ENCODE data around the gene BICRA.
"Not testable (repeated sequence)": the region's sequence is repeated elsewhere in the genome, so short reads cannot be mapped to it uniquely, and the experiment has no call there.

Gene BICRA

DNA sequence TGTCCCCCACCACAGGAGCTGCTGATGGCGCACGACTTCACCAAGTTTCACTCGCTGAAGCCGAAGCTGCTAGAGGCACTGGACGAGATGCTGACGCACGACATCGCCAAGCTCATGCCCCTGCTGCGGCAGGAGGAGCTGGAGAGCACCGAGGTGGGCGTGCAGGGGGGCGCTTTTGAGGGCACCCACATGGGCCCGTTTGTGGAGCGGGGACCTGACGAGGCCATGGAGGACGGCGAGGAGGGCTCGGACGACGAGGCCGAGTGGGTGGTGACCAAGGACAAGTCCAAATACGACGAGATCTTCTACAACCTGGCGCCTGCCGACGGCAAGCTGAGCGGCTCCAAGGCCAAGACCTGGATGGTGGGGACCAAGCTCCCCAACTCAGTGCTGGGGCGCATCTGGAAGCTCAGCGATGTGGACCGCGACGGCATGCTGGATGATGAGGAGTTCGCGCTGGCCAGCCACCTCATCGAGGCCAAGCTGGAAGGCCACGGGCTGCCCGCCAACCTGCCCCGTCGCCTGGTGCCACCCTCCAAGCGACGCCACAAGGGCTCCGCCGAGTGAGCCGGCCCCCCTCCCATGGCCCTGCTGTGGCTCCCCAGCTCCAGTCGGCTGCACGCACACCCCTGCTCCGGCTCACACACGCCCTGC is 132.1 kb downstream of the BICRA start:
- in situ Hi-C loops (cut with MboI; ENCODE audit: low sequenced_read_pairs) = no loop called here

DNA sequence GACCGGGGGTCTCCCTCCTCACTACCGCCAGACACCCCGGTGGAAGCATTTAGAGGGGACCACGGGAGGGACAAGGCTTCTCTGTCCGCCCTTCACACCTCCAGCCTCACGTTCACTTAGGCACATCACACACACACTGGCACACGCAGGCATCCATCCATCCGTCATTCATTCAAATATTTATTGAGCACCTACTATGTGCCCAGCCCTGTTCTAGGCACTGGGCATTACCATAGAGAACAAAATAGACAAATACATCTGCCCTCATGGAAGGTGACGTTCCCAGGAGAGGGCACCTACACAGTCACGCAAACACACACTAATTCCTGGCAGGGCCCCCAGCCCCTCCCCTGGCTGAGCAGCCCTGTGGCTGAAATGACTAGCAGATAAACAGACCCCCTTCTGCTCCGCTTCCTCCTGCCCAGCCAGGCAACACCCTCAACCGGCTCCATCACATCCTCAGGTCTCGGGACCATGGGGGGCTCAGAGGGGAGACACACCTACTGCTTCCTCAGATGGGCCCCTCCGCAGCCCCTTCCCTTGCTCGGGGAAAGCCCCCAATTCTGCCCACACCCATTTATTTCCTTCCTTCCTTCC is 132.7 kb downstream of the BICRA start:
- in situ Hi-C loops (cut with MboI; ENCODE audit: low sequenced_read_pairs) = no loop called here

DNA sequence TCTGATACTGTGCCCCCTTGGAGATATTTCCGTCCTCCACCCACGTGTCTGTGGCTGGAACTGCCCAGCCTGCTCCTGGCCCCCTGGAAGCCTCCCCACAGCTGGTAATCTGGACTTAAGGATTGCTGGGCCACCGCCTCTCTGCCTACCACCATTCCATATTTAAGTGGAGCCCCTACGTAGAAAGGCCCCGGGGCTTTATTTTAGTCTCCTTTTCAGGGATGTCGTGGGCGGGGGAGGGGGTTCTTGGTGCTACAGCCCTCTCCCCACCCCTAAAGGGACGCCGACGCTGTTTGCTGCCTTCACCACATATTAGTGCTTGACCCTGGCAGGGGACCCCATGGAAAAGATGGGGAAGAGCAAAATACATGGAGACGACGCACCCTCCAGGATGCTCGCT is 133.7 kb downstream of the BICRA start:
- in situ Hi-C loops (cut with MboI; ENCODE audit: low sequenced_read_pairs) = no loop called here

DNA sequence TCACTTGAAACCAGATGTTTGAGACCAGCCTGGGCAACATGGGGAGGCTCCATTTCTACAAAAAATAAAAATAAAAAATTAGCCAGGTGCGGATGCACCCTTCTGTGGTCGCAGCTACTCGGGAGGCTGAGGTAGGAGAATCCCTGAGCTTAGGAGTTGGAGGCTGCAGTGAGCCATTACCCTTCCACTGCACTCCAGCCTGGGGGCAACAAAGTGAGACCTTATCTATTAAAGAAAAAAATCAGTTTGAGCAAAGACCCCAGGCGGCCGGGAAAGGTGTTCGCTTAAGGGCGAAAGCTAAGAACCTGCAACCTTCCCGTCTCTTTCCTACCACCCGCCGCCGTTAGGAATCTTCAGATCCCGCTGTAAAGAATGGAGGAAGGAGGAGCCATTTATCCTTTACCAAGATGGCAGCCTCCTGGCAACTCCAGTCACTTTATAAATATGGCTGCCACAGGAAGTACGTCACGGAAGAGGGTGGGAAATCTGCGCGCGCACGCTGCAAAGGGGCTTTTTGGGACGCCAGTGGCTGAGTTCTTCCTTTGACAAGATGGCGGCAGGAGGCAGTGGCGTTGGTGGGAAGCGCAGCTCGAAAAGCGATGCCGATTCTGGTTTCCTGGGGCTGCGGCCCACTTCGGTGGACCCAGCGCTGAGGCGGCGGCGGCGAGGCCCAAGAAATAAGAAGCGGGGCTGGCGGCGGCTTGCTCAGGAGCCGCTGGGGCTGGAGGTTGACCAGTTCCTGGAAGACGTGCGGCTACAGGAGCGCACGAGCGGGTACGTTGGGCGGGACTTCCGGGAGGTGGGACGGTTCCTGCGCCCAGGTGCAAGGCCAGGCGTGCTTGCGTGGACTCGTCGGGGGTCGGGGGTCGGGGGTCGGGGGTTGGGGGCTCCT is 136.3 kb downstream of the BICRA start, which contains the start of gene NOP53:
Gene NOP53 (plus strand): TSS at position 537 of the 892 bp plus-strand sequence. CDS start 14 bp downstream, at position 551.
- in situ Hi-C loops (cut with MboI; ENCODE audit: low sequenced_read_pairs) = no loop called here

DNA sequence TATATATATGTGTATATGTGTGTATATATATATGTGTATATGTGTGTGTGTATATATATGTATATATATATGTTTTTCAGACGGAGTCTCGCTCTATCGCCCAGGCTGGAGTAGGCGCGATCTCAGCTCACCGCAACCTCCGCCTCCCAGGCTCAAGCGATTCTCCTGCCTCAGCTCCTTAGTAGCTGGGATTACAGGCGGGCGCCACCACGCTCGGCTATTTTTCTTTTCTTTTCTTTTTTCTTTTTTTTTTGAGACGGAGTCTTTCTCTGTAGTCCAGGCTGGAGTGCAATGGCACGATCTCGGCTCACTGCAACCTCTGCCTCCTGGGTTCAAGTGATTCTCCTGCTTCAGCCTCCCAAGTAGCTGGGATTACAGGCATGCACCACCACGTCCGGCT is 137.2 kb downstream of the BICRA start:
- in situ Hi-C loops (cut with MboI; ENCODE audit: low sequenced_read_pairs) = not testable (repeated sequence)

DNA sequence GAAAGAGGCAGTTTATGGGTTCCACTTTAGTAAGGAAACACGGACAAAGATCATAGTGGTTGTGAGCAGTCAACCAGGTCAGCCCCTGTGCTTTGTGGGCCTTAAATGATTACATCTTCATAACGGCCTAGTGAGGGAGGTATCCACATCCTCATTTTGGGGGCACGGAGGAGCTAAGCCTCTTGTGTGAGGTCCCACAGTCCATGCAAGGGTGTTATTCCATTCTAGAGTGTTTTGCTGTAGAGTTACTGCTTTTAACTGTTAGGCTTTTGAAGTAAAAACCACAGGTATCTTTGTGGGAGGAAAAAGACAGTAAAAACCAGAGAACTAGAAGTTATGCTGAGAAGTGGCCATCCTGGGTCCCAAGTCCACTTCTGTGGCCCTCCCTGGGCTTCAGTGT is 140.4 kb downstream of the BICRA start:
- in situ Hi-C loops (cut with MboI; ENCODE audit: low sequenced_read_pairs) = no loop called here

DNA sequence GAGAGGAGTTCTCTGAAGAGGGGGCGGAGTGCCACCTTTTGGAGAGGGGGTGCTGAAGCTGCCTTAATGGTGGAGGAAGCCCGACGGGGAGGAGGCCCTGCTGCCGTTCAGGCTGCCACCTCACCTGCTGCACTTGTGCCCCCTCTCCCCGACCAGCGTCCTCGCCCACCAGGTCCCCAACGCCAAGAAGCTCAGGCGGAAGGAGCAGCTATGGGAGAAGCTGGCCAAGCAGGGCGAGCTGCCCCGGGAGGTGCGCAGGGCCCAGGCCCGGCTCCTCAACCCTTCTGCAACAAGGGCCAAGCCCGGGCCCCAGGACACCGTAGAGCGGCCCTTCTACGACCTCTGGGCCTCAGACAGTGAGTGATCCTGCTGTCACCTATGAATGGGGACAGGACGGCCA is 141.8 kb downstream of the BICRA start:
- in situ Hi-C loops (cut with MboI; ENCODE audit: low sequenced_read_pairs) = no loop called here

DNA sequence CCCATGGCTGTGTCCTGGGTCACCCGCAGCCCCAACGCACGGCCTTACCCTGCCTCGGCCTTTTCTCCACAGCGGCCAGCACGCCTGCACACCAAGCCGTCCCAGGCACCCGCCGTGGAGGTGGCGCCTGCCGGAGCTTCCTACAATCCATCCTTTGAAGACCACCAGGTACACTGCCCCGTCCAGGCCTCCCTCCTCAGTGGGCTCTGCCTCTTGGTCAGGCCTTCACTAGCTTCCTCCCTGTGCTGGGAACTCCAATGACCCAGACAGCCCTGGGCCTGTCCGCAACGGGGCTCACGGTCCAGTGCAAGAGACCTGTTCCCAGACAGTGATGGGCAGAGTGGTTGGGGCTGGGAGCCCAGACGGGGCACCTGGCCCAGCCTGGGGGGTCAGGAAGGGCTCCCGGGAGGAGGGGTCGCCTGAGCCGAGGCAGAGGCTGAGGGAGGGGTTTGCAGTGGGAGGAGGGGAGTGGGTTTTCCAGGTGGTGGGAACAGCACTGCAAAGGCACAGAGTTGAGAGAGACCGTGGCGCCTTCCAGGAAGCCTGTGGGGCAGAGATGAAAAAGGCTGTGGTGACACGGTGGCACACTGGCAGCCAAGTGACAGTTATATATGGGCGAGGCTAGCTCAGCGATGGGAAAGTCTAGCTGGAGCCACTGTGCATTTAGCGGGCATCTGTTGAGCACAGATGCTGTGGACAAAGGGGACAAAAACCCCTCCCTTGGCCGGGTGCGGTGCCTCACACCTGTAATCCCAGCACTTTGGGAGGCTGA is 143.7 kb downstream of the BICRA start:
- in situ Hi-C loops (cut with MboI; ENCODE audit: low sequenced_read_pairs) = no loop called here
